SKM-1 treated with dmso at 0.1 percent for 144 hours (cell line): Measurements from ENCODE around the gene PHACTR1.

ENCODE experiments used
- DNase-seq: peaks from one replicate; lab custom pipeline; 2025; ENCODE audit not compliant: unreplicated experiment; lab: John Stamatoyannopoulos, UW

The PHACTR1 gene

GRCh38 chr6:12976366-12976765 is 259.8 kb downstream of the PHACTR1 start:
- no peak for DNase-seq

- DNase-seq = no peak
Observed at GRCh38 chr6:12977206-12977605, 260.6 kb downstream of the PHACTR1 start.

GRCh38 chr6:12977806-12978205 is 261.2 kb downstream of the PHACTR1 start:
- no peak for DNase-seq

- no peak for DNase-seq
Observed at GRCh38 chr6:12980741-12981140, 264.2 kb downstream of the PHACTR1 start.

- no peak for DNase-seq
Observed at GRCh38 chr6:12984776-12985175, 268.2 kb downstream of the PHACTR1 start.

GRCh38 chr6:12987783-12988182 is 271.2 kb downstream of the PHACTR1 start:
- DNase-seq = no peak

- DNase-seq = no peak
Observed at GRCh38 chr6:12990162-12990561, 273.6 kb downstream of the PHACTR1 start.

GRCh38 chr6:12991435-12991834 is 274.9 kb downstream of the PHACTR1 start:
- DNase-seq = no peak

GRCh38 chr6:12992770-12993169 is 276.2 kb downstream of the PHACTR1 start:
- no peak for DNase-seq

GRCh38 chr6:12993283-12993898 is 276.8 kb downstream of the PHACTR1 start:
- DNase-seq = no peak

- no peak for DNase-seq
Observed at GRCh38 chr6:12995419-12995818, 278.9 kb downstream of the PHACTR1 start.

- DNase-seq = no peak
Observed at GRCh38 chr6:13000537-13000936, 284.0 kb downstream of the PHACTR1 start.

- DNase-seq = no peak
Observed at GRCh38 chr6:13001927-13002326, 285.4 kb downstream of the PHACTR1 start.

GRCh38 chr6:13004601-13005000 is 288.0 kb downstream of the PHACTR1 start:
- peak; percentile 43 for DNase-seq

GRCh38 chr6:13005994-13006393 is 289.4 kb downstream of the PHACTR1 start:
- no peak for DNase-seq

- no peak for DNase-seq
Observed at GRCh38 chr6:13006578-13007300, 290.2 kb downstream of the PHACTR1 start.

- no peak for DNase-seq
Observed at GRCh38 chr6:13007744-13008143, 291.2 kb downstream of the PHACTR1 start.

GRCh38 chr6:13009031-13009430 is 292.5 kb downstream of the PHACTR1 start:
- no peak for DNase-seq

- DNase-seq = no peak
Observed at GRCh38 chr6:13009461-13009860, 292.9 kb downstream of the PHACTR1 start.

- DNase-seq = no peak
Observed at GRCh38 chr6:13011612-13012146, 295.1 kb downstream of the PHACTR1 start.

GRCh38 chr6:13012296-13012695 is 295.7 kb downstream of the PHACTR1 start:
- DNase-seq = peak; percentile 68

GRCh38 chr6:13012977-13013680 is 296.6 kb downstream of the PHACTR1 start:
- no peak for DNase-seq
